Measurements from ENCODE around the gene VWA5B2.
"Not testable (repeated sequence)": the region's sequence is repeated elsewhere in the genome, so short reads cannot be mapped to it uniquely, and the experiment has no call there.

Gene VWA5B2

GRCh38 chr3:184261854-184262763, 32.7 kb downstream of the VWA5B2 start:
- peak; percentile 61 for DNase-seq

GRCh38 chr3:184262764-184263179, 33.4 kb downstream of the VWA5B2 start:
- in situ Hi-C loops (cut with MboI; ENCODE audit: low pct_unique_long_range_greater_than_20kb, low sequenced_read_pairs): no loop called here
- peak; percentile 18 for DNase-seq

More at GRCh38 chr3:184261854-184262763, 32.7 kb downstream of the VWA5B2 start:
- in situ Hi-C loops (cut with MboI; ENCODE audit: low pct_unique_long_range_greater_than_20kb, low sequenced_read_pairs): no loop called here

- DNase-seq; in situ Hi-C loops (cut with MboI; ENCODE audit: low pct_unique_long_range_greater_than_20kb, low sequenced_read_pairs): not testable (repeated sequence)
Observed at GRCh38 chr3:184267249-184267648, 37.9 kb downstream of the VWA5B2 start.

GRCh38 chr3:184272269-184272668, 42.9 kb downstream of the VWA5B2 start:
- in situ Hi-C loops (cut with MboI; ENCODE audit: low pct_unique_long_range_greater_than_20kb, low sequenced_read_pairs): no loop called here
- no peak for DNase-seq

GRCh38 chr3:184275381-184275701, 46.0 kb downstream of the VWA5B2 start:
- no peak for DNase-seq
- in situ Hi-C loops (cut with MboI; ENCODE audit: low pct_unique_long_range_greater_than_20kb, low sequenced_read_pairs): loop anchor here (25.0 kb wide), 1 partner anchor 388 kb away; the partner anchor contains the start of gene PARL

- in situ Hi-C loops (cut with MboI; ENCODE audit: low pct_unique_long_range_greater_than_20kb, low sequenced_read_pairs): loop anchor here (25.0 kb wide), 1 partner anchor 389 kb away; the partner anchor contains the start of gene PARL
- DNase-seq: no peak
Observed at GRCh38 chr3:184275961-184276910, 46.9 kb downstream of the VWA5B2 start, which contains the start of gene ECE2. Gene ECE2 (plus strand): TSS chr3:184276022. CDS start chr3:184276154, 132 bp downstream.

GRCh38 chr3:184277366-184277765, 48.0 kb downstream of the VWA5B2 start:
- in situ Hi-C loops (cut with MboI; ENCODE audit: low pct_unique_long_range_greater_than_20kb, low sequenced_read_pairs): loop anchor here (25.0 kb wide), 1 partner anchor 390 kb away; the partner anchor contains the start of gene PARL

GRCh38 chr3:184282941-184283340, 53.6 kb downstream of the VWA5B2 start:
- no peak for DNase-seq
- in situ Hi-C loops (cut with MboI; ENCODE audit: low pct_unique_long_range_greater_than_20kb, low sequenced_read_pairs): loop anchor here (25.0 kb wide), 1 partner anchor 396 kb away; the partner anchor contains the start of gene PARL

More at GRCh38 chr3:184277366-184277765, 48.0 kb downstream of the VWA5B2 start:
- no peak for DNase-seq

- in situ Hi-C loops (cut with MboI; ENCODE audit: low pct_unique_long_range_greater_than_20kb, low sequenced_read_pairs): loop anchor here (25.0 kb wide), 1 partner anchor 396 kb away; the partner anchor contains the start of gene PARL
- no peak for DNase-seq
Observed at GRCh38 chr3:184283681-184284080, 54.3 kb downstream of the VWA5B2 start.

GRCh38 chr3:184284696-184285095, 55.3 kb downstream of the VWA5B2 start:
- peak; percentile 75 for DNase-seq
- in situ Hi-C loops (cut with MboI; ENCODE audit: low pct_unique_long_range_greater_than_20kb, low sequenced_read_pairs): loop anchor here (25.0 kb wide), 1 partner anchor 397 kb away; the partner anchor contains the start of gene PARL

- in situ Hi-C loops (cut with MboI; ENCODE audit: low pct_unique_long_range_greater_than_20kb, low sequenced_read_pairs): loop anchor here (25.0 kb wide), 1 partner anchor 402 kb away; the partner anchor contains the start of gene PARL
- peak; percentile 83 for DNase-seq
Observed at GRCh38 chr3:184289426-184289938, 60.1 kb downstream of the VWA5B2 start.

- DNase-seq: no peak
- in situ Hi-C loops (cut with MboI; ENCODE audit: low pct_unique_long_range_greater_than_20kb, low sequenced_read_pairs): loop anchor here (25.0 kb wide), 1 partner anchor 403 kb away; the partner anchor contains the start of gene PARL
Observed at GRCh38 chr3:184290331-184290730, 60.9 kb downstream of the VWA5B2 start.

- in situ Hi-C loops (cut with MboI; ENCODE audit: low pct_unique_long_range_greater_than_20kb, low sequenced_read_pairs): loop anchor here (25.0 kb wide), 1 partner anchor 404 kb away; the partner anchor contains the start of gene PARL
- no peak for DNase-seq
Observed at GRCh38 chr3:184291044-184291737, 61.8 kb downstream of the VWA5B2 start.
